ENCODE data around the gene SLC6A8. TPM values are rescaled to one million over a fixed set of nuclear protein-coding genes. Genes with fewer than 3 reads are reported as not detected.

SLC6A8 gene
- total RNA-seq, 1 experiment from 2014 or later = 45.3 TPM

- CTCF ChIA-PET = no interaction called here
- no peak overlapping the region for H3K4me2 ChIP-seq (ENCODE audit: low read length)
- no peak overlapping the region for H3K27ac ChIP-seq (ENCODE audit: low read length)
- H3K9me3 ChIP-seq (ENCODE audit: low read length) = no peaks in the 10 kb centered on the region
- BruUV-seq (replicated peaks) = no TSS peak
- POLR2A ChIA-PET (ENCODE audit: unreplicated experiment) = no interaction called here
- no peaks in the 10 kb centered on the region for H3F3A ChIP-seq (ENCODE audit: low read length, unreplicated experiment)
- intact Hi-C loops (cut with micrococcal nuclease) = no loop called here
- H3K9ac ChIP-seq (ENCODE audit: low read length) = no peak overlapping the region
- TF ChIP-seq EZH2 (IDR thresholded peaks at IDR 0.05; ENCODE audit: low read length, unreplicated experiment) (no peak), EZH2phosphoT487 (IDR thresholded peaks at IDR 0.05; ENCODE audit: borderline replicate concordance, low read length) (no peak), CTCF (conservative IDR thresholded peaks at IDR 0.05; ENCODE audit: low read depth, low read length) (no peak)
- H3K4me1 ChIP-seq (ENCODE audit: insufficient read depth, low read length) = 0 out of 2 replicates have a peak, but pooled peaks cover 2% of the 10 kb centered on the region
- no peaks in the 10 kb centered on the region for H3K27me3 ChIP-seq (ENCODE audit: low read length)
- H3K9me2 ChIP-seq (replicated peaks; ENCODE audit: low read length) = no peaks in the 10 kb centered on the region
- H3K4me3 ChIP-seq (ENCODE audit: low read length) = no peak overlapping the region
- no peak overlapping the region for H2AFZ ChIP-seq (ENCODE audit: low read length)
- ATAC-seq = no peak
- peaks cover 33% of the 10 kb centered on the region for H3K36me3 ChIP-seq (ENCODE audit: low read depth, low read length)
- no peak for DNase-seq
- peaks cover 20% of the 10 kb centered on the region for H3K79me2 ChIP-seq (ENCODE audit: low read length)
- H4K20me1 ChIP-seq (ENCODE audit: low read length) = peaks cover 4% of the 10 kb centered on the region; the same call in 1 of the 2 replicates
These were observed 26.5 kb downstream of the SLC6A8 start for GRCh38 chrX:153714256-153714655.

- intact Hi-C loops (cut with micrococcal nuclease) = no loop called here
These were observed 29.7 kb downstream of the SLC6A8 start for GRCh38 chrX:153717445-153717844.

More at GRCh38 chrX:153717445-153717844, 29.7 kb downstream of the SLC6A8 start:
- no peak for ATAC-seq
- Histone ChIP-seq H3K36me3 (ENCODE audit: low read depth, low read length) (peaks cover 54% of the 10 kb centered on the region), H3K9me3 (ENCODE audit: low read length) (no peaks in the 10 kb centered on the region), H3K4me2 (ENCODE audit: low read length) (no peak overlapping the region), H4K20me1 (ENCODE audit: low read length) (peaks cover 14% of the 10 kb centered on the region; the same call in 1 of the 2 replicates), H3K9me2 (replicated peaks; ENCODE audit: low read length) (no peaks in the 10 kb centered on the region), H3K27ac (ENCODE audit: low read length) (no peak overlapping the region), H3K9ac (ENCODE audit: low read length) (no peak overlapping the region), H3K27me3 (ENCODE audit: low read length) (no peaks in the 10 kb centered on the region), H2AFZ (ENCODE audit: low read length) (no peak overlapping the region), H3K4me3 (ENCODE audit: low read length) (no peak overlapping the region), H3F3A (ENCODE audit: low read length, unreplicated experiment) (no peaks in the 10 kb centered on the region), H3K4me1 (ENCODE audit: insufficient read depth, low read length) (peaks cover 7% of the 10 kb centered on the region; the same call in 1 of the 2 replicates), H3K79me2 (ENCODE audit: low read length) (peaks cover 51% of the 10 kb centered on the region)
- ChIA-PET POLR2A (ENCODE audit: unreplicated experiment) (no interaction called here), CTCF (no interaction called here)
- no TSS peak for BruUV-seq (replicated peaks)
- TF ChIP-seq EZH2phosphoT487 (IDR thresholded peaks at IDR 0.05; ENCODE audit: borderline replicate concordance, low read length) (no peak), CTCF (conservative IDR thresholded peaks at IDR 0.05; ENCODE audit: low read depth, low read length) (no peak), EZH2 (IDR thresholded peaks at IDR 0.05; ENCODE audit: low read length, unreplicated experiment) (no peak)
- no peak for DNase-seq
